WTC11 (cell line): Measurements from ENCODE around the gene SEC16A. TPM values are rescaled to one million over a fixed set of nuclear protein-coding genes. Genes with fewer than 3 reads are reported as not detected.
A peak's percentile ranks its signal among the peaks of the same experiment; 100 is the strongest.

Experiments
- ATAC-seq: fragments of 200-7000 bp; cut with Tn5 transposase; 2 replicates; pipeline ENCODE4 v1.10.0; 2021; ENCODE audit warnings: mild to moderate bottlenecking, moderate library complexity
- Bru-seq: library from RNA; stranded (reverse); fragments of 400-500 nt; gene quantifications from one replicate; lab custom pipeline; 2021; lab: Mats Ljungman, UMichigan
- CTCF ChIA-PET: fragments of 300-600 bp; sonication (Branson Sonifier 250); formaldehyde crosslinking; loops from one replicate; lab custom pipeline; 2021; ENCODE audit warnings: antibody characterized with exemption; lab: Charles Lee
- POLR2A ChIA-PET: fragments of 350-600 bp; sonication (Branson Sonifier 250); formaldehyde crosslinking; loops from one replicate; lab custom pipeline; 2021; ENCODE audit warnings: antibody characterized with exemption; lab: Charles Lee
- DNase-seq: peaks from one replicate; pipeline ENCODE4 v3.0.0; 2021; ENCODE audit warnings: low spot score
- H3K27ac Mint-ChIP-seq: 2 replicates; pipeline ENCODE4 v1.8.0; 2021; ENCODE audit warnings: mixed read lengths
- H3K27me3 Mint-ChIP-seq: 2 replicates; pipeline ENCODE4 v1.8.0; 2021; ENCODE audit warnings: low read depth, mild to moderate bottlenecking, moderate library complexity, mixed read lengths
- H3K36me3 Mint-ChIP-seq: 2 replicates; pipeline ENCODE4 v1.8.0; 2021; ENCODE audit warnings: mixed read lengths
- H3K4me1 Mint-ChIP-seq: 2 replicates; pipeline ENCODE4 v1.8.0; 2022; ENCODE audit warnings: mixed read lengths
- H3K4me3 Mint-ChIP-seq: 2 replicates; pipeline ENCODE4 v1.8.0; 2021; ENCODE audit warnings: mild to moderate bottlenecking, moderate library complexity, mixed read lengths
- H3K9me3 Mint-ChIP-seq: 2 replicates; pipeline ENCODE4 v1.8.0; 2021; ENCODE audit warnings: mixed read lengths
- CREM ChIP-seq: sonication (generic); formaldehyde crosslinking; IDR thresholded peaks from 2 replicates; pipeline ENCODE4 v1.8.1; 2022; ENCODE audit warnings: mild to moderate bottlenecking, missing genetic modification reagents, moderate library complexity
- ELF4 ChIP-seq: sonication (generic); formaldehyde crosslinking; IDR thresholded peaks from 2 replicates; pipeline ENCODE4 v1.8.1; 2022; ENCODE audit warnings: low read depth, mild to moderate bottlenecking, moderate library complexity, missing genetic modification reagents
- FOXK1 ChIP-seq: sonication (generic); formaldehyde crosslinking; IDR thresholded peaks from 2 replicates; pipeline ENCODE4 v1.8.0; 2022; ENCODE audit warnings: mild to moderate bottlenecking, moderate library complexity, missing genetic modification reagents
- FOXP1 ChIP-seq: sonication (generic); formaldehyde crosslinking; IDR thresholded peaks from 2 replicates; pipeline ENCODE4 v1.8.0; 2022; ENCODE audit warnings: missing genetic modification reagents, mild to moderate bottlenecking, moderate library complexity, borderline replicate concordance
- JUN ChIP-seq: sonication (generic); formaldehyde crosslinking; IDR thresholded peaks from 2 replicates; pipeline ENCODE4 v1.8.0; 2023; ENCODE audit warnings: mild to moderate bottlenecking, missing genetic modification reagents
- MXD4 ChIP-seq: fragments of 250-450 bp; sonication (Bioruptor Pico); IDR thresholded peaks from 2 replicates; pipeline ENCODE4 v1.8.0; 2021; ENCODE audit warnings: mild to moderate bottlenecking, moderate library complexity, borderline replicate concordance
- NFE2L1 ChIP-seq: sonication (generic); formaldehyde crosslinking; IDR thresholded peaks from 2 replicates; pipeline ENCODE4 v1.8.1; 2023; ENCODE audit warnings: missing genetic modification reagents
- NFYB ChIP-seq: sonication (generic); formaldehyde crosslinking; conservative IDR thresholded peaks from 2 replicates; pipeline ENCODE4 v1.8.0; 2022; ENCODE audit warnings: low read depth, missing genetic modification reagents
- OVOL2 ChIP-seq: fragments of 250-450 bp; sonication (Bioruptor Pico); IDR thresholded peaks from 2 replicates; pipeline ENCODE4 v1.9.0; 2021; ENCODE audit warnings: mild to moderate bottlenecking, borderline replicate concordance
- PRDM15 ChIP-seq: sonication (generic); formaldehyde crosslinking; IDR thresholded peaks from 2 replicates; pipeline ENCODE4 v1.8.0; 2022; ENCODE audit warnings: missing genetic modification reagents
- STAT6 ChIP-seq: sonication (generic); formaldehyde crosslinking; conservative IDR thresholded peaks from 2 replicates; pipeline ENCODE4 v1.8.1; 2023; ENCODE audit warnings: mild to moderate bottlenecking, low read depth, missing genetic modification reagents, moderate library complexity
- TP53 ChIP-seq: sonication (generic); formaldehyde crosslinking; IDR thresholded peaks from 2 replicates; pipeline ENCODE4 v1.8.1; 2023; ENCODE audit warnings: mild to moderate bottlenecking, missing genetic modification reagents
- ZNF263 ChIP-seq: sonication (generic); formaldehyde crosslinking; IDR thresholded peaks from 2 replicates; pipeline ENCODE4 v1.8.1; 2022; ENCODE audit warnings: low read depth, mild to moderate bottlenecking, moderate library complexity, missing genetic modification reagents
- ZNF281 ChIP-seq: sonication (generic); formaldehyde crosslinking; IDR thresholded peaks from 2 replicates; pipeline ENCODE4 v1.8.0; 2023; ENCODE audit warnings: mild to moderate bottlenecking, missing genetic modification reagents
- long read RNA-seq, 3 experiments: library from RNA in 1 of 3; library from capped mRNA in 1 of 3; library from polyadenylated mRNA in 1 of 3; unstranded in 2 of 3; stranded (forward) in 1 of 3; transcript quantifications; one replicate each; pipeline ENCODE4 v2.0.0, GENCODE V29; 2021
- total RNA-seq: library from RNA; stranded (reverse); gene quantifications from 3 replicates; pipeline ENCODE4 v1.2.3, GENCODE V29; 2021
- TF ChIP-seq, protein P1 (sequence below): sonication (generic); formaldehyde crosslinking; IDR thresholded peaks from 2 replicates; pipeline ENCODE4 v1.8.1; 2023; ENCODE audit warnings: mild to moderate bottlenecking, missing genetic modification reagents, moderate library complexity
- TF ChIP-seq, protein P2 (sequence below): sonication (generic); formaldehyde crosslinking; IDR thresholded peaks from 2 replicates; pipeline ENCODE4 v1.8.0; 2022; ENCODE audit warnings: mild to moderate bottlenecking, missing genetic modification reagents
- TF ChIP-seq, protein P3 (sequence below): sonication (generic); formaldehyde crosslinking; IDR thresholded peaks from 2 replicates; pipeline ENCODE4 v1.8.1; 2023; ENCODE audit warnings: mild to moderate bottlenecking, moderate library complexity, missing genetic modification reagents
- TF ChIP-seq, protein P4 (sequence below): sonication (generic); formaldehyde crosslinking; IDR thresholded peaks from 2 replicates; pipeline ENCODE4 v1.8.1; 2022; ENCODE audit warnings: mild to moderate bottlenecking, moderate library complexity, missing genetic modification reagents
- TF ChIP-seq, protein P5 (sequence below): sonication (generic); formaldehyde crosslinking; IDR thresholded peaks from 2 replicates; pipeline ENCODE4 v1.8.1; 2023; ENCODE audit warnings: mild to moderate bottlenecking, missing genetic modification reagents, moderate library complexity

SEC16A gene
- 52.1 to 70.9 TPM (median 52.3 TPM) in 3 replicates for total RNA-seq
- Bru-seq, nascent RNA: percentile 72 among the genes with signal in this experiment
- long read RNA-seq, experiment 1, full-length matches to known transcripts: 12 of 177 reads
- long read RNA-seq, experiment 1, partial matches to known transcripts: 57 of 177 reads
- long read RNA-seq, experiment 1, other reads (novel, unspliced or antisense): 108 of 177 reads
- long read RNA-seq, experiment 2, full-length matches to known transcripts: 5 of 52 reads
- long read RNA-seq, experiment 2, partial matches to known transcripts: 14 of 52 reads
- long read RNA-seq, experiment 2, other reads (novel, unspliced or antisense): 33 of 52 reads
- long read RNA-seq, experiment 3: 0 reads

GRCh38 chr9:136482793-136483588 is at the start of gene SEC16A:
SEC16A (minus strand) TSS chr9:136483040; CDS start chr9:136477615, 5,425 bp downstream.
- Mint-ChIP-seq H3K4me1 (peaks cover 15% of the 10 kb centered on the region), H3K27ac (peak within 1 kb of the TSS; percentile 98), H3K36me3 (peaks cover 8% of the 10 kb centered on the region; the same call in 1 of the 2 replicates), H3K27me3 (no peaks in the 10 kb centered on the region), H3K9me3 (no peaks in the 10 kb centered on the region), H3K4me3 (peak within 1 kb of the TSS; percentile 87)
- DNase-seq: peak; percentile 99
- CTCF ChIA-PET: interaction anchor here (0.8 to 9.1 kb wide), 11 partner anchors 43 to 305 kb away, joined by 3 to 163 read pairs (median 13); no protein-coding TSS in a partner anchor
- POLR2A ChIA-PET: no interaction called here
- peak; percentile 78 for ATAC-seq
- no peak for TF ChIP-seq ZNF263 (CRISPR knock-in tag)
- TF ChIP-seq, protein P1, sequence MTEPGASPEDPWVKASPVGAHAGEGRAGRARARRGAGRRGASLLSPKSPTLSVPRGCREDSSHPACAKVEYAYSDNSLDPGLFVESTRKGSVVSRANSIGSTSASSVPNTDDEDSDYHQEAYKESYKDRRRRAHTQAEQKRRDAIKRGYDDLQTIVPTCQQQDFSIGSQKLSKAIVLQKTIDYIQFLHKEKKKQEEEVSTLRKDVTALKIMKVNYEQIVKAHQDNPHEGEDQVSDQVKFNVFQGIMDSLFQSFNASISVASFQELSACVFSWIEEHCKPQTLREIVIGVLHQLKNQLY (CRISPR knock-in tag): no peak
- TF ChIP-seq, protein P2, sequence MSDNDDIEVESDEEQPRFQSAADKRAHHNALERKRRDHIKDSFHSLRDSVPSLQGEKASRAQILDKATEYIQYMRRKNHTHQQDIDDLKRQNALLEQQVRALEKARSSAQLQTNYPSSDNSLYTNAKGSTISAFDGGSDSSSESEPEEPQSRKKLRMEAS: no peak; the same call in 1 of the 2 replicates
- TF ChIP-seq CREM (CRISPR knock-in tag): peak; percentile 95
- TF ChIP-seq ZNF281 (CRISPR knock-in tag): no peak
- 0 out of 2 replicates have a peak, but pooled peaks have one; percentile 61 for TF ChIP-seq NFE2L1 (CRISPR knock-in tag)
- TF ChIP-seq ELF4 (CRISPR knock-in tag): no peak
- no peak for TF ChIP-seq JUN (CRISPR knock-in tag)
- peak; percentile 77 for TF ChIP-seq FOXK1
- TF ChIP-seq TP53 (CRISPR knock-in tag): no peak
- no peak for TF ChIP-seq OVOL2 (CRISPR knock-in tag)
- TF ChIP-seq, protein P3, sequence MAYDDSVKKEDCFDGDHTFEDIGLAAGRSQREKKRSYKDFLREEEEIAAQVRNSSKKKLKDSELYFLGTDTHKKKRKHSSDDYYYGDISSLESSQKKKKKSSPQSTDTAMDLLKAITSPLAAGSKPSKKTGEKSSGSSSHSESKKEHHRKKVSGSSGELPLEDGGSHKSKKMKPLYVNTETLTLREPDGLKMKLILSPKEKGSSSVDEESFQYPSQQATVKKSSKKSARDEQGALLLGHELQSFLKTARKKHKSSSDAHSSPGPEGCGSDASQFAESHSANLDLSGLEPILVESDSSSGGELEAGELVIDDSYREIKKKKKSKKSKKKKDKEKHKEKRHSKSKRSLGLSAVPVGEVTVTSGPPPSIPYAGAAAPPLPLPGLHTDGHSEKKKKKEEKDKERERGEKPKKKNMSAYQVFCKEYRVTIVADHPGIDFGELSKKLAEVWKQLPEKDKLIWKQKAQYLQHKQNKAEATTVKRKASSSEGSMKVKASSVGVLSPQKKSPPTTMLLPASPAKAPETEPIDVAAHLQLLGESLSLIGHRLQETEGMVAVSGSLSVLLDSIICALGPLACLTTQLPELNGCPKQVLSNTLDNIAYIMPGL: peak; percentile 51; the same call in 1 of the 2 replicates
- no peak for TF ChIP-seq MXD4
- 0 out of 2 replicates have a peak, but pooled peaks have one; percentile 37 for TF ChIP-seq NFYB (CRISPR knock-in tag)
- TF ChIP-seq STAT6: no peak
- TF ChIP-seq PRDM15 (CRISPR knock-in tag): no peak
- TF ChIP-seq, protein P4, sequence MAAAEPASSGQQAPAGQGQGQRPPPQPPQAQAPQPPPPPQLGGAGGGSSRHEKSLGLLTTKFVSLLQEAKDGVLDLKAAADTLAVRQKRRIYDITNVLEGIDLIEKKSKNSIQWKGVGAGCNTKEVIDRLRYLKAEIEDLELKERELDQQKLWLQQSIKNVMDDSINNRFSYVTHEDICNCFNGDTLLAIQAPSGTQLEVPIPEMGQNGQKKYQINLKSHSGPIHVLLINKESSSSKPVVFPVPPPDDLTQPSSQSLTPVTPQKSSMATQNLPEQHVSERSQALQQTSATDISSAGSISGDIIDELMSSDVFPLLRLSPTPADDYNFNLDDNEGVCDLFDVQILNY: 0 out of 2 replicates have a peak, but pooled peaks have one; percentile 50
- peak; percentile 87 for TF ChIP-seq FOXP1 (CRISPR knock-in tag)
- TF ChIP-seq, protein P5, sequence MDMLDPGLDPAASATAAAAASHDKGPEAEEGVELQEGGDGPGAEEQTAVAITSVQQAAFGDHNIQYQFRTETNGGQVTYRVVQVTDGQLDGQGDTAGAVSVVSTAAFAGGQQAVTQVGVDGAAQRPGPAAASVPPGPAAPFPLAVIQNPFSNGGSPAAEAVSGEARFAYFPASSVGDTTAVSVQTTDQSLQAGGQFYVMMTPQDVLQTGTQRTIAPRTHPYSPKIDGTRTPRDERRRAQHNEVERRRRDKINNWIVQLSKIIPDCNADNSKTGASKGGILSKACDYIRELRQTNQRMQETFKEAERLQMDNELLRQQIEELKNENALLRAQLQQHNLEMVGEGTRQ (CRISPR knock-in tag): no peak
